K562 (cell line): Measurements from ENCODE around the gene SLC9B2. TPM values are rescaled to one million over a fixed set of nuclear protein-coding genes. Genes with fewer than 3 reads are reported as not detected.

Experiments used
- ATAC-seq: fragments of 200-7000 bp; cut with Tn5 transposase; 3 replicates; pipeline ENCODE4 v1.9.1; 2020; ENCODE audit warnings: moderate library complexity
- BruUV-seq: library from RNA; stranded (reverse); fragments of 400-500 nt; replicated peaks from 2 replicates; lab custom pipeline; 2021; lab: Mats Ljungman, UMichigan
- CTCF ChIA-PET: fragments of 300-600 bp; formaldehyde crosslinking; extraction: SDS; loops from one replicate; lab custom pipeline; 2021; ENCODE audit warnings: low intra/inter-chr PET ratio; lab: Yijun Ruan, JAX
- POLR2A ChIA-PET: fragments of 300-600, 350-650 bp; sonication (Branson Sonifier 250); formaldehyde crosslinking; extraction: SDS; loops from one replicate; lab custom pipeline; 2021; ENCODE audit warnings: antibody characterized with exemption, inconsistent platforms; lab: Yijun Ruan, JAX
- DNase-seq, 4 experiments: peaks; one replicate each; pipeline versions ENCODE4 v3.0.0 to v3.0.0-alpha.2; 2011 to 2018; ENCODE audit warnings: low spot score in 3 of 4, mixed read lengths in 3 of 4; ENCODE audit errors: extremely low read depth in 1 of 4
- FAIRE-seq: peaks from 2 replicates; lab custom pipeline; 2011; peaks lifted over from hg19 to GRCh38; lab: Jason Lieb, UNC
- H2AFZ ChIP-seq: 2 replicates; pipeline ENCODE4 v1.6.0; 2011; ENCODE audit warnings: low read depth, low read length, control low read depth, inconsistent platforms
- H3K27ac ChIP-seq: fragments of 200-600 bp; 3 replicates; pipeline ENCODE4 v1.8.0; 2011; ENCODE audit warnings: low read depth, mild to moderate bottlenecking, control low read depth, inconsistent platforms, low read length, moderate library complexity, mixed read lengths; ENCODE audit errors: extremely low read depth
- H3K27me3 ChIP-seq, 2 experiments: fragments of 300-600 bp in 1 of 2; 2 replicates in 1 of 2; 3 replicates in 1 of 2; pipeline versions ENCODE4 v1.6.0 to v1.8.0; 2011; ENCODE audit warnings: inconsistent platforms in 2 of 2, low read length in 2 of 2, mild to moderate bottlenecking in 1 of 2, mixed read lengths in 1 of 2, moderate library complexity in 1 of 2; ENCODE audit not compliant: control insufficient read depth in 2 of 2, insufficient read depth in 2 of 2
- H3K36me3 ChIP-seq: fragments of 300-600 bp; 3 replicates; pipeline ENCODE4 v1.8.0; 2011; ENCODE audit warnings: mild to moderate bottlenecking, low read length, inconsistent platforms; ENCODE audit not compliant: control insufficient read depth, insufficient read depth
- H3K4me1 ChIP-seq, 2 experiments: fragments of 200-600 bp in 1 of 2; replicated peaks in 1 of 2; 2 replicates in 1 of 2; 3 replicates in 1 of 2; pipeline versions ENCODE4 v1.5.1 to v1.8.0; 2011; ENCODE audit warnings: inconsistent platforms in 2 of 2, low read length in 2 of 2, mild to moderate bottlenecking in 1 of 2, mixed read lengths in 1 of 2, moderate library complexity in 1 of 2; ENCODE audit not compliant: control insufficient read depth in 2 of 2, insufficient read depth in 2 of 2
- H3K4me2 ChIP-seq: 2 replicates; pipeline ENCODE4 v1.6.1; 2011; ENCODE audit warnings: low read length, control low read depth, inconsistent platforms, mixed read lengths; ENCODE audit not compliant: insufficient read depth
- H3K4me3 ChIP-seq: fragments of 200-600 bp; sonication (generic), shearing (Covaris generic); 2 replicates; pipeline ENCODE4 v1.5.1; 2016; ENCODE audit warnings: control low read depth, inconsistent platforms
- H3K79me2 ChIP-seq: fragments of 200-600 bp; 3 replicates; pipeline ENCODE4 v1.8.0; 2011; ENCODE audit warnings: low read length, inconsistent platforms; ENCODE audit not compliant: control insufficient read depth, insufficient read depth
- H3K9ac ChIP-seq, 2 experiments: 2 replicates each; pipeline versions ENCODE4 v1.6.0 to v1.6.1; 2011; ENCODE audit warnings: low read depth in 2 of 2, low read length in 2 of 2, control low read depth in 1 of 2, inconsistent platforms in 1 of 2, mild to moderate bottlenecking in 1 of 2, mixed read lengths in 1 of 2; ENCODE audit not compliant: insufficient read depth in 1 of 2
- H3K9me1 ChIP-seq: one replicate; pipeline ENCODE4 v1.6.0; 2011; ENCODE audit warnings: inconsistent platforms, mild to moderate bottlenecking, low read length, moderate library complexity; ENCODE audit not compliant: control insufficient read depth, insufficient read depth
- H3K9me3 ChIP-seq: replicated peaks from 2 replicates; pipeline ENCODE4 v1.5.1; 2011; ENCODE audit warnings: low read depth, low read length, inconsistent platforms; ENCODE audit not compliant: control insufficient read depth, insufficient read depth
- H4K20me1 ChIP-seq: replicated peaks from 2 replicates; pipeline ENCODE4 v1.6.1; 2011; ENCODE audit warnings: low read length, inconsistent platforms, mixed read lengths; ENCODE audit not compliant: control insufficient read depth, insufficient read depth
- NFIC ChIP-seq: fragments of 450-650 bp; IDR thresholded peaks from 2 replicates; pipeline ENCODE4 v1.6.1; 2017; ENCODE audit warnings: mild to moderate bottlenecking, inconsistent platforms
- NR1H2 ChIP-seq: sonication (generic); formaldehyde crosslinking; IDR thresholded peaks from 2 replicates; pipeline ENCODE4 v1.4.0; 2020; ENCODE audit warnings: mild to moderate bottlenecking, missing genetic modification reagents
- SMARCC2 ChIP-seq: fragments of 450-650 bp; IDR thresholded peaks from 2 replicates; pipeline ENCODE4 v1.6.1; 2017; ENCODE audit warnings: antibody characterized with exemption, moderate library complexity, mild to moderate bottlenecking, low read depth
- ZBTB7A ChIP-seq: IDR thresholded peaks from 2 replicates; pipeline ENCODE4 v1.6.1; 2011; ENCODE audit warnings: low read depth, mild to moderate bottlenecking, low read length, moderate library complexity, borderline replicate concordance; ENCODE audit not compliant: control insufficient read depth
- WGBS: fragments of 100-300 bp; shearing (Covaris generic); methylation state at CpG from one replicate; pipeline ENCODE4 v1.1.6; 2016; ENCODE audit warnings: low coverage, mixed read lengths; ENCODE audit not compliant: insufficient coverage; ENCODE audit errors: missing lambda C conversion rate; 5-methylcytosine and 5-hydroxymethylcytosine counted together
- in situ Hi-C: fragments of 300-500 bp; cut with MboI; formaldehyde crosslinking; loops from 4 replicates; pipeline ENCODE4 v1.15.0; 2018; ENCODE audit warnings: inconsistent platforms, mixed read lengths
- intact Hi-C: fragments of 100-400 bp; cut with micrococcal nuclease; formaldehyde crosslinking; loops from 2 replicates; pipeline ENCODE4 v1.14.2; 2022
- polyA plus RNA-seq, 8 experiments: library from polyadenylated mRNA; depleted of rRNA in 4 of 8; stranded (reverse) in 5 of 8; unstranded in 3 of 8; fragments of >200 nt; fragmentation: Nextera tagmentation in 2 of 8; fragmentation: Illumina TruSeq in 1 of 8; extraction: Ambion mirVana in 2 of 8; extraction: Trizol in 1 of 8; gene quantifications; 2 replicates each; pipeline versions ENCODE4 v1.2.1 to v1.2.3, GENCODE V29; 2011 to 2014; ENCODE audit warnings: inconsistent platforms in 1 of 8, missing spikeins in 1 of 8
- total RNA-seq, 7 experiments: library from RNA; depleted of rRNA in 6 of 7; stranded (reverse); fragments of >200 nt in 6 of 7; fragmentation: Illumina TruSeq in 2 of 7; extraction: Trizol in 2 of 7; gene quantifications; 2 replicates each; pipeline versions ENCODE4 v1.2.1 to v1.2.3, GENCODE V29; 2011 to 2021; ENCODE audit warnings: low replicate concordance in 1 of 7

The SLC9B2 gene
- total and polyA plus RNA-seq, 9 of the 15 experiments (the other 6 are each of a cell fraction or from before 2014, with no cell fraction given): 6.6 to 14.6 (median 11.4) TPM

- Histone ChIP-seq H3K9ac (no peak overlapping the region), H3K36me3 (no peaks in the 10 kb centered on the region), H3K27ac (no peak overlapping the region), H3K79me2 (no peaks in the 10 kb centered on the region), H3K9me3 (no peaks in the 10 kb centered on the region), H3K4me3 (no peak overlapping the region), H3K4me1 (peaks cover 9 to 18% of the 10 kb centered on the region in 2 experiments; a peak in 4 of 5 replicates), H2AFZ (peak overlapping the region; percentile 7; the same call in 1 of the 2 replicates), H3K27me3 (no peaks in the 10 kb centered on the region), H4K20me1 (no peaks in the 10 kb centered on the region), H3K4me2 (no peak overlapping the region), H3K9me1 (no peaks in the 10 kb centered on the region)
- 0 out of 2 replicates have a peak, but pooled peaks have one; percentile 15 for TF ChIP-seq NFIC
- TF ChIP-seq NR1H2: no peak
- TF ChIP-seq SMARCC2: no peak
- no peak for TF ChIP-seq ZBTB7A
- POLR2A ChIA-PET: interaction anchor here (1.4 kb wide), 1 partner anchor 184 kb away, joined by 3 read pairs; no protein-coding TSS in a partner anchor
- intact Hi-C loops (loop anchor here (10.0 kb wide), 1 partner anchor 667 kb away; the partner anchor contains the start of gene SLC39A8), in situ Hi-C loops (no loop called here)
- no peak for ATAC-seq
- BruUV-seq: no TSS peak
- DNase-seq: peak in 1 of 4 experiments; percentile 13
- CTCF ChIA-PET: interaction anchor here (0.8 kb wide), 1 partner anchor 391 kb away, joined by 3 read pairs; no protein-coding TSS in a partner anchor
- FAIRE-seq: no peak
- 17% methylated on average over 1 of the region's 1 CpG for WGBS
These were observed 64.5 kb downstream of the SLC9B2 start for GRCh38 chr4:103012060-103012459.
